ENCODE data around the gene WASF2. TPM values are rescaled to one million over a fixed set of nuclear protein-coding genes. Genes with fewer than 3 reads are reported as not detected.
"Not testable (repeated sequence)": the region's sequence is repeated elsewhere in the genome, so short reads cannot be mapped to it uniquely, and the experiment has no call there.

WASF2 gene, protein sequence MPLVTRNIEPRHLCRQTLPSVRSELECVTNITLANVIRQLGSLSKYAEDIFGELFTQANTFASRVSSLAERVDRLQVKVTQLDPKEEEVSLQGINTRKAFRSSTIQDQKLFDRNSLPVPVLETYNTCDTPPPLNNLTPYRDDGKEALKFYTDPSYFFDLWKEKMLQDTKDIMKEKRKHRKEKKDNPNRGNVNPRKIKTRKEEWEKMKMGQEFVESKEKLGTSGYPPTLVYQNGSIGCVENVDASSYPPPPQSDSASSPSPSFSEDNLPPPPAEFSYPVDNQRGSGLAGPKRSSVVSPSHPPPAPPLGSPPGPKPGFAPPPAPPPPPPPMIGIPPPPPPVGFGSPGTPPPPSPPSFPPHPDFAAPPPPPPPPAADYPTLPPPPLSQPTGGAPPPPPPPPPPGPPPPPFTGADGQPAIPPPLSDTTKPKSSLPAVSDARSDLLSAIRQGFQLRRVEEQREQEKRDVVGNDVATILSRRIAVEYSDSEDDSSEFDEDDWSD
- 41.8 TPM for polyA plus RNA-seq (2012; ENCODE audit: insufficient read depth, insufficient read length)

DNA sequence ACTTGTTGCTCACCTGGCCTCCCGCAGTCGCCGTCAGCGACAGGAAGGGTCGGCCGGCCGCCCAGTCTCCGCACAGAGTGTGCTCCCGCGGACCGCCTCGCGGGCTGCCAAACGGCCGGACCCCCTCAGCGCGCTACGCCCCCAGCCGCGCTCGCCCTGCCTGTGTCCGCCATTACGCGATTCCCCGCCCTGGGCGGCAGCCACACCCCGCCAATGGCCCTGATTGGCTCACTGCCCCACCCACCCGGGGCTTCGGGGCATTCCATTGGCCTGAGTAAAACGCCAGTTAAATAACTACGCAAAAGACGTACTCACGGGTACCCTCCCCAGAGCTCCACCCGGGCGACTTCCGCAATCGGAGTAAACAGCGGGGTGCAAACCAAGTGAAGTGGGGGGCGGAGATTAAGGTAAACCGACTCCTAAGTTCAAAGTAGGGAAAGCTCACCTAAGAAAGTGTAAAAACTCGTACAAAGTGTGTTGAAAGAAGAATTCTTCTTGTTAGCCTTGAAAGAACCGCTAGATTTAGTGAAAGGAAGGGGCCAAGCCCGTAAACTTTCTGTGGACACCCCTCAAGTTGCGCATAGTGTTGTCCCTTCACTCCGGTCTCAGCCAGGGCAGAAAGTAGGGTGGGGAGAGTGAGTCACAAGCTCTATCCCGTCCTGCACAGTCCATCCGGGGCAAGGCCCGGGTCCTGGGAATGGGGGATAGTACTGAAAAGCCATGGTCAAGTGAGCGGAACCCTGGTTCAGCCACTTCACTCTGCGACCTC, at the start of gene WASF2:
Gene WASF2 (minus strand): TSS at position 195 of the 769 bp plus-strand sequence. CDS start 61,277 bp downstream, outside the sequence.
- peak; percentile 96 for DNase-seq (ENCODE audit: low read depth, low spot score)
- H3K4me3 ChIP-seq (ENCODE audit: low read length): peak within 1 kb of the TSS; percentile 99

DNA sequence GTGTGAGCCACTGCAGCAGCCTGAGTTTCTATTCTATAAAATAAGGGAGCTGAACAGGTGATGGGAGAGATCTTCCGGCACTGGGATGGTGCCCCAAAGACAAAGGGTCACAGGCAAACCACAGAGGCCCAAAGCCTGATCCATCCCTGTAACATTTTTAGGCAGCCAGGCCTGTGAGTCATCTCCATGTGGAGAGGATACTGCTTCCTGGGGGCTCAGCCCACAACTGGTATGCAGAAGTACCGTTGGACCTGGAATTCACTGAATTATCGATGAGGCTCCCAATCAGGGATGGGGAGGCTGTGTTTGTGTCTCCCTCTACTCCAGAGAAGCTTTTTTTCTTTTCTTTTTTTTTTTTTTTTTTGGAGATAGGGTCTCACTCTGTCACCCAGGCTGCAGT, 48.8 kb upstream of the WASF2 start:
- DNase-seq (ENCODE audit: low read depth, low spot score): no peak
- no peak overlapping the region for H3K4me3 ChIP-seq (ENCODE audit: low read length)

DNA sequence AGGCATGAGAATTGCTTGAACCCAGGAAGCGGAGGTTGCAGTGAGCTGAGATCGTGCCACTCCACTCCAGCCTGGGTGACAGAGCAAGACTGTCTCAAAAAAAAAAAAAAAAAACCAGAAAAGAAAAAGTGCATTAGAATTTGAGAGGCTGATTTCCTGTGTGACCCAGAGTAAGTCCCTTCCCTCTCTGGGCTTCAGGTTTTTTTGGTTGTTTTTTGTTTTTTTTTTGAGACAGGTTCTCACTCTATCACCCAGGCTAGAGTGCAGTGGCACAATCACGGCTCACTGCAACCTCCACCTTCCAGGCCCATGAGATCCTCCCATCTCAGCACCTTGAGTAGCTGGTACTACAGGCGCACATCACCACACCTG, 48.3 kb upstream of the WASF2 start:
- not testable (repeated sequence) for DNase-seq (ENCODE audit: low read depth, low spot score); H3K4me3 ChIP-seq (ENCODE audit: low read length)

DNA sequence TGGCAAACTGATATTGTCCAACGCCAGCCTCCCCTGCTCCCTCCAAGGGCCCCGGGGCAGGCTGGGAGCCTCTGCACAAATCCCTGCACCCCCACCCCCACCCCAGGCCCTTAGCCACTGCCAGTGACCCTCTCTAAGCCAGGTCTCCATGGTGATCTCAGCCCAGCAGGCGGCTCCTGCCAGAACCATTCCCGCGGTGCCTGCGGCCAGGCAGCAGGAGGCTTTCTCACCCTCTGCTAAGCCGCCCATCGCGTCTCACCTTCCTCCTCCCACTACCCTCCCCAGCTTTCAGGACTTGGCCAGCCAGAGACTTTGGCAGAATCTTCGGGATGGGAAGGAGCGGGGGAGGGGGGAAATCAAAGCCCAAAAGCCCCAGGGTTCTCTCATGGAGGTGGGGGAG, 46.8 kb upstream of the WASF2 start:
- H3K4me3 ChIP-seq (ENCODE audit: low read length): no peak overlapping the region
- no peak for DNase-seq (ENCODE audit: low read depth, low spot score)

DNA sequence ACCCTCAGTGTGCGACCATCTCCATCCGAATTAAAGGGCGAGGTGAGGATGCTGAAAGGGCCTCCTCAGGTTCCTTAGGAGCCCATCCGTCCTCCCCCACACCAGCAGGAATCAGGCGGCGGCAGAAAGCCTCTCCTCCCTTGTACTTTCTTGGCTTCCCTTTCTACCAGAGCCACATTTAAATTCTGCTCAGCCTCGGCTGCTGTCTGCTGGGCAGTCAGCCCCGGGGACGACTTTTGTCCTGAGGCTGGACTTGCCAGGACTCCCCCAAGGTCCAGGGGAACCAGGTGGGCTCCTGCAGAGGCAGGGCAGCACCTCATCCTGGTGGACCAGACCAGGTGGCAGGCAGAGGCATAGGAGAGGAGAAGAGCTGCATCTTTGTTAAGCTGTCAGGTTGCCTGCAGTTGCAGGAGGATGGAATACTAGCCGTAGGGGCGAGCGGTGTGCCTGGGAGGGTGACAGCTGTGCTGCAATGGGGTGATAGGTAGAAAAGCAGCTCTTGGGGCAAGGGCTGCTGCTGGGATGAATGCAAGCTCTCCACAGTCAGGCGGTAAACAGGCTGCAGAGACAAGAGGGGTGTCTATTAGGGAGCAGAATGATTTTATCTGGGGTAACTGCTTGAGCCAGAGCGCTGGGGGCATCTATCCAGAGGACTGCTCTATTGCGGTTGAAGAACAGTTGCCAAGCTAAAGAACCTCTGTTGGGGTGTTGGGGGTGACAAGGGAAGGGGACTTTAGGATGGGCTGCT, 46.2 kb upstream of the WASF2 start:
- H3K4me3 ChIP-seq (ENCODE audit: low read length): no peak overlapping the region

DNA sequence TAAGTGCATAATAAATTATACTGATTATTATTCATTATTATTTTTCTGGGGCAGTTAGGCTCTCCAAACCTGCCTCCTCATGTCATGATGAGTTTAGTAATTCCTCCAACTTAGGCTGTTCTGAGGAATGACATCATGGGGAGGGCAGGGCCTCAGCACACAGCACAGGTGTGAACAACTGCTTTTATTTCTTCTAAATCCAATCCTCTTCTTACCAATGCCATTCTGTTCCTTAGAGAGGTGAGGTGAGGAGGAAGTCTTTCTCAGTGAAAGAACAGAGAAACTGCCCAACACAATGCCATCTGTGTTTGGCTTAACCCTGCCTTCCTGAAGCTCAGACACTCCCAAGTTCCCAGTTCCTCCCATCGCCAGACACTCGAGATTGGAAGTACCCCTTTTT, 45.4 kb upstream of the WASF2 start:
- no peak overlapping the region for H3K4me3 ChIP-seq (ENCODE audit: low read length)
- DNase-seq (ENCODE audit: low read depth, low spot score): no peak

More for the DNA sequence above, 46.2 kb upstream of the WASF2 start:
- DNase-seq (ENCODE audit: low read depth, low spot score): no peak

DNA sequence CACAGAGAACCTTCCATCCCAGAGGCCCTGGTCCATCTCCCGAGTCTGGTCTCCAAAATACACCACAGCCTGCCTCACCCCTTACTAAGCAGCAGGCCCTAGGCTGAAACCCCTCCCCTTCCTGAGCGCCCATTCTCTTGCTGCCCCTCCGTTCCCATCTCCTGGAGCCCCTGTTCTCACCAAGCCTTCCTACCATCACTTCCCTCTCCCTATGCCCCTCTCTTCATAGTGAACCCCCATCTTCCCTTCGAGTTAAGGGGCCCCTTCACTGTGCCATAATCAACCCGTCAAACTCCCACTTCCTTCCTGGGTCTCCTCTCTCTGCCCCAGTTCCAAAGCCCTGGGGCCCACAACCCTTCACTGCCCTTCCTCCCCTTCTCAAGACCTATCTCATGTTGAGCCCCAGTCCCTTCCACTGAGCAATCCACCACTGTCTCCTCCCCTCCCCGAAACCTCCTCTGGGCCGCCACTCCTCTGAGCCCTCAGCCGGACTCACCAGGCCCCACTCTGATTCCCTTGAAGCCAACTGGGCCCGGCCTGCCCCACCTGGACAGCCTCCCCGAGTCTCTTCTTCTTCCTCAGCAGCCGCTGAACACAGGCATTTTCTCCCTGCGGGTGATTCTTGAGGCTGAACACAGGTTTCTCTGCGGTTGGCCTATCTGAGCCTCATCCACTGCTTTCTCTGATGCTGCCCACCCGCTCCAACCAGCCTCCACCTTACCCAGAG, 42.2 kb upstream of the WASF2 start:
- no peak overlapping the region for H3K4me3 ChIP-seq (ENCODE audit: low read length)
- DNase-seq (ENCODE audit: low read depth, low spot score): no peak

DNA sequence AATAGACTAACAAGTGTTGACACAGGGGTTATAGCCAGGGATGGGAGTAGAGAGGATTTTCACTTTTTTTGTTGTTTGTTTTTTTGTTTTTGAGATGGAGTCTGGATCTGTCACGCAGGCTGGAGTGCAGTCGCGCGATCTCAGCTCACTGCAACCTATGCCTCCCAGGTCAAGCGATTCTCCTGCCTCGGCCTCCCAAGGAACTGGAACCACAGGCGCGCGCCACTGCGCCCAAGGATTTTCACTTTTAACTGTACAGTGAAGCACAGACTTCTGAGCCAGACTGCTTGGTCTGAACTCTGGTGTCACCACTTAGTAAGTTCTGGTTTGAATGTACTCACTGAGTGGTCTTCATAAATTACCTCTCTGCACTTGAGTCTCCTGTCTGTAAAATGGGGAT, 40.2 kb upstream of the WASF2 start:
- DNase-seq (ENCODE audit: low read depth, low spot score): no peak
- no peak overlapping the region for H3K4me3 ChIP-seq (ENCODE audit: low read length)

DNA sequence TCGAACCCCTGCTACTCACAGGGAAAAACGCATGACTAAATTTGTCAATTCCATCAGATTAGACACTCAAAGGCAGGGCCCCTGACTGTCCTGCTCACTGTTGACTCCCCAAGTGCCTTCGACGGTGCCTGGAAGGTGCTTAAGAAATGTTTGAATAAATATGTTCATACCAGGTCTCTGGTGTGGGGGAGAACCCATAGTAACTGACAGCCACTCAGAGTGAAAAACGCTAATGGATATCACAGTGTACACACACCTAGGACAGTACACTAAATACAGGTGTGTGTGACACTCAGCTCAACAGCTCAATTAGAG, 39.7 kb upstream of the WASF2 start:
- H3K4me3 ChIP-seq (ENCODE audit: low read length): no peak overlapping the region
- no peak for DNase-seq (ENCODE audit: low read depth, low spot score)

DNA sequence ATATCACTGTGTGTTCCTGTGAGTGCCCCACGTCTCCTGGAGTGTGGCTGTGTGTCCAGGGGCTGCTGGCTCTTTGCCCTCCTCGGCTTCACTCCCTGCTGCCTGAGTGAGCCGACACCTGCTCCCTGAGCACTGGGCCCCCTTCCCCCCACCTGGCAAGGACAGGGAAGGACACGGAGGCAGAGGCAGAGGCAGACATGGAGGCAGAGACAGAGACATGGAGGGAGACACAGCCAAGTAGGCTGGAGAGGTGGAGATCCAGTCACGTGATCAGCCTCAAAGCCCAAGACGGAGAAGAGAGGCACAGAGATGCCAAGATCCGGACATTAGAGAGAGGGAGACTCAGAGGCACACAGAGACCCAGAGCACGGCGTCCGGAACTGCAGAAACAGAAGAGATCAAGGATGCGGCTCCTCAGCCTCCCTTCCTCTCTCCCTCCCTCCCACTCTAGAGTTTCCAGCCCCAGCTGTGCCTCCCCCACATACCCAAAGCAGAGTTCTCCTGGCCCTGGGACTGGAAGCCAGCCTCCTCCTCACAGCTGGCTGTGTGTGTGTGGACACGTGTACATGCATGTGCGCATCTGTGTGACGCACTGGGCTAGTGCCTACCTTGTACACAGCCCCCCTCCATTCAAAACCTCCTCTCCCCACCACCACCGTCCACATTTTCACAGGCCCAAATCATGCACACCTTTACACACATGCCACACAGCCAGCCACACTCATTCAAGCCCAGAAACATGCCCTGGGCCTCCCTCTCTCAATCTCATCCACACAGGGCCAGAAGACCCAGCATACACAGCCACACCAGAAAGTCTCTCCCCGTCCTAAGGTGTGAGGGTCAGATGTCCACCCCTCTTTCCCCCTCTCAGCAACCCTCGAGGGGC, 39.1 kb upstream of the WASF2 start:
- H3K4me3 ChIP-seq (ENCODE audit: low read length): no peak overlapping the region
- no peak for DNase-seq (ENCODE audit: low read depth, low spot score)

DNA sequence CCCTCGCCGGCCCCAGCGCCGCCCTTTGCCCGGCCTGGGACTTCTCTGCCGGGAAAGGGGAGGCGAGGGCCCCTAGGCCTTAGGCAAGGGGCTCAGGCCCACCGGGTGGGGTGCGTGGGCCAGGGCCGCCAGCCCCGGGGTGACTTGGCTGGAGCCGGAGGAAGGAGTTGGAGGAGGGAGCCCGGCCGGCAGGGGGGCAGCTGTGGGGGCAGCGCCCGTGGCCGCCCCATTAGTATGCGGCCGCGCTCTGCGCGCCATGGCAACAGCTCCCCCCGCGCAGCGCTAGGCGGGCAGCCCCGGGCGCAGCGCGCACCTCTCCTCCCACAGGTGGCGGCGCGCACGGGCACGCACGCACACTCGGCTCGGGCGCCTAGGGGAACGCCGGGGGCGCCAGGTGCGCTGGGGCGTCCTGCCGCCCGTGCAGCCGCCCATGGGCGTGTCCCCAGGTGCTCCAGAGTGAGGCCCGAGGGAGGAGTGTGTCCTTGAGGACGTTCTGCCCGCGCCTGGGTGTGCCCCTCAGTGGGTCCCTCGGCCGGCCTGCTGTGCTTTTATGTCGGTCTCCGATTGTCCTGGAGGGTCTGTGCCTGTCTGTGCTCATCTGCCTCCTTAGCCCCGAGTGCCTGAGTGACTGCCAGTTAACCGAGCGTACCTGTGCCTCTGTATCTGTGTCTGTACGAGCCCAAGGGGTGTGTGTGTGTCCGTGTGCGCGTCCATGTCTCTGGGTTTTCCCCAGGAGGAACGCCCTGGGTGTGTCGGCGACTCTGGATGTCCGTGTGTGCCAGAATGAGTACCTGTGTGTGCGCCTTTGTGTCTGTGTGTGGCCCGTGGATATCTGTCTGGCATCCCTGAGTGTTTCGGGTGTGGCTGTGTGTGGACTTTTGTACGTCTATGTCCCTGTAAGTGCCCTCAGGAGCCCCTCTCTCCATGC, 38.2 kb upstream of the WASF2 start:
- no peak overlapping the region for H3K4me3 ChIP-seq (ENCODE audit: low read length)
- no peak for DNase-seq (ENCODE audit: low read depth, low spot score)

DNA sequence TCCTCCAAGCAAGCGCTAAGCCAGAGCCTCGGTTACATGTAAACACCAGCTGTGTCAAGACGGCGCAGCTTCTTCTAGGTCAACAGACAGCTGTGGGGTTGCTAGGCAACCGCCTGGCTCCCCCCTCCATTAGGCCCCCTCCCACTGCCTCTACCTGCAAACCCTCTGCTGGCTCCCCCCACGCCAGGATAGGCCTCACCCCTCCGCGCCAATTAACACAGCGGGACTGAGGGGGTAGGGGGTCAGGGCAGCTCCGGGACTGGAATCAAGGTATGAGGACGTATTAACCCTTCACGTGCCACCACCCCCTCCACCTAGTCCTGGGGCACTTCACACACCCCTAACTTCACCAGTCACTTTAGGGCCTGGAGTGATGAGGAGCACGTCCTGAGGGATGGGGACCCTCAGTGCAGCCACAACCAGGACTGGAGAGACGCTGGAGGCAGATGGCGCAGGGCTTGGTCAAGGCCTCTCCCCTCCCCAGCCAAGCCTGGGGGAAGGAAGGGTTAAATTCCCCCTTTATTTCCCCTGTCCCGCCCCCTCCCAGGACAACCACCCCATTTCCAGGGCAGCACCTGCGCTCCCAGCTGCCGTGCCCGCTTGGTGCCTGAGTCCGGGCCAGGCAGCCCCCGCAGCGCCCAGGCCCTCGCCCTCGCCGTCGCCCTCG, 37.4 kb upstream of the WASF2 start:
- H3K4me3 ChIP-seq (ENCODE audit: low read length): no peak overlapping the region
- DNase-seq (ENCODE audit: low read depth, low spot score): peak; percentile 32

DNA sequence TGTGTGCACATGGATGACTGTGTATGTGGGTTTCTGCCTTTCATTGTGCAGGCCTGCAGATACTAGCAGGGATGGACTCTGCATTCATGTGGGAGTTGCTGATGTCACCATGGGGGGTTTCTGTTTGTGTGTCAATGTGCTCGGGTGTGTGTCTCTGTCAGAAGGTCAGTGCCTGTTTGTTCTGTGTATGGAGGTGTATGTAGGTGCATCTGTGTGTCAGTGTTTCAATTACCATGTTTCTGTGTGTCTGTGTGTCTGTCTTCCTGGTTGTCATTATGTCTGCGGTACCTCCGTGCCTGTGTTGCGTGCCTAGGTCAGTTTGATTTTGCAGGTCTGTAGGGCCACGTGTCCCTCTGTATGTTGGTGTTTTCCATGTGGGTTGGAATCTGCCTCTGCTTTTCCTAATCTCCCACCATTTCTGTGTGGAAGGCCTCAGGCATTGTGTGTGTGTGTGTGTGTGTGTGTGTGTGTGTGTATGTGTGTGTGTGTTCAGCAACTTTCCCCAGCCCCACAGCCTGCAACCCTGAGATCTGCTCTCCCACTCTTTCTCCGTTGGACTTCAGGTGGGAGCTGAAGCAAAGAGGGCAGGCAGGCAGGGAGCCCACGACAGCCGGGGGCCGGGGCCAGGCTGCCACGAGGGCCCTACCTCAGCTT, 36.7 kb upstream of the WASF2 start:
- DNase-seq (ENCODE audit: low read depth, low spot score): no peak
- no peak overlapping the region for H3K4me3 ChIP-seq (ENCODE audit: low read length)

DNA sequence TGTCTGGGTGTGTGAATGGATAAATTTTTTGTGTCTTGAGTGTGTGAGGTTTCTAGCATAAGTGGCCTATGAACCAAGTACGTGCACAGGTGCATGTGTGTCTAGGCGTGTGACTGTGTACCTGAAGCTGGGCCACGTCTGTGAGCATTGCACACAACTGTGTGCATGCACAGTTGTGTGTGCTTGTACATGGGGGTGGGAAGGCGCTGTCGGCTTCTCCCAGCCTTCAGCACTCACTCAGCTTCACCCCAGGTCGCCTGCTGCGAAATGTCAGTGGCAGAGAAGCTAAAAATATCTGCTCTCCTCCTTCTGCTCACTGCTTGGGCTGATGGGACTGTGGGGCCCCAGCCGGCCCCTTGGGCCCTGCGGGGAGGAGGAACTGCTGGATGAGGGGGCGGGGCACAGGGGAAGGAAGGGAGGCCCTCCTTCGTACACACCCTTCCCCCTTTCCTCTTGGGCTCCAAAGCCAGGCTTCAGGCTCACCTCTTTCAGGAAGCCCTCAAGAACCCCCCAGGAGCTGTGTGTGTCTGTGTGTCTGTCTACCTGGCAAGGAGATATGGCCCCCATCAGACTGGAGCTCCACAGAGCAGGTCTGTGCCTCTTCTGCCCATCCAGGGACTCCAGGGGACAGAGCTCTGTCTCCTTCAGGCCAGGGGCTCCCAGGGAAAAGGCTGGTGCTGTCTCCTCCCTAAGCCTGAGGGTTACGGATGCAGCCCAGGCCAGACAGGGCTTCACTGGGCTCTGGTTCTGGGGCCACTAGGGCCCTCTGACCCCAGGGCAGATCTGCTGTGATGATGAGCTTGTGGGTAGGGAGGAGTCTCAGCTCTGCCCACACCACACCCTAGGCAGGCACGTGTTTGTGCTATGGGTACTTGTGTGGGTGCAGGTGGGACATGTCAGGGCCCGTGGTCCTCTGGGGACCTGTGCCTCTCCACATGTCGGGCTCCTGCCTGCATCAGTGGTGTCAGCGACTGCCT, 35.6 kb upstream of the WASF2 start:
- peak; percentile 44 for DNase-seq (ENCODE audit: low read depth, low spot score)
- H3K4me3 ChIP-seq (ENCODE audit: low read length): no peak overlapping the region; the same call in 1 of the 2 replicates

Data from Jurkat, Clone E6-1 (cell line).